Fibroblast of lung (primary cell): Measurements from ENCODE around the gene UTP14A. TPM values are rescaled to one million over a fixed set of nuclear protein-coding genes. Genes with fewer than 3 reads are reported as not detected.

ENCODE experiments used
- DNase-seq, 2 donors: peaks; one replicate each; pipeline versions ENCODE4 v3.0.0 to v3.0.0-alpha.2; 2010; ENCODE audit warnings: low read depth in 2 of 2
- H2AFZ ChIP-seq: 2 replicates; pipeline ENCODE4 v1.5.1; 2012; ENCODE audit warnings: low read length, control low read depth, inconsistent platforms
- H3K27ac ChIP-seq: 2 replicates; pipeline ENCODE4 v1.5.1; 2011; ENCODE audit warnings: low read length, control low read depth; ENCODE audit not compliant: insufficient read depth
- H3K27me3 ChIP-seq: 2 replicates; pipeline ENCODE4 v1.5.1; 2011; ENCODE audit warnings: mild to moderate bottlenecking, low read length; ENCODE audit not compliant: control insufficient read depth, insufficient read depth
- H3K36me3 ChIP-seq: 2 replicates; pipeline ENCODE4 v1.5.1; 2011; ENCODE audit warnings: low read length; ENCODE audit not compliant: control insufficient read depth, insufficient read depth
- H3K4me1 ChIP-seq: 2 replicates; pipeline ENCODE4 v1.5.1; 2011; ENCODE audit warnings: low read length; ENCODE audit not compliant: control insufficient read depth, insufficient read depth; ENCODE audit errors: extremely low read depth
- H3K4me2 ChIP-seq: 2 replicates; pipeline ENCODE4 v1.5.1; 2011; ENCODE audit warnings: low read length, control low read depth; ENCODE audit not compliant: insufficient read depth; ENCODE audit errors: extremely low read depth
- H3K4me3 ChIP-seq, 4 experiments: fragments of 200-600 bp in 1 of 4; sonication (generic) in 1 of 4; replicated peaks in 1 of 4; 2 replicates each; pipeline ENCODE4 v1.5.1; 2011 to 2016; ENCODE audit warnings: low read length in 4 of 4, low read depth in 3 of 4, mild to moderate bottlenecking in 3 of 4, control low read depth in 2 of 4, inconsistent platforms in 1 of 4, mixed read lengths in 1 of 4; ENCODE audit not compliant: insufficient read depth in 1 of 4; ENCODE audit errors: control extremely low read depth in 1 of 4
- H3K79me2 ChIP-seq: 2 replicates; pipeline ENCODE4 v1.5.1; 2012; ENCODE audit warnings: mild to moderate bottlenecking, low read length, inconsistent platforms; ENCODE audit not compliant: control insufficient read depth, insufficient read depth
- H3K9ac ChIP-seq: 2 replicates; pipeline ENCODE4 v1.5.1; 2011; ENCODE audit warnings: mild to moderate bottlenecking, low read length, control low read depth; ENCODE audit not compliant: insufficient read depth
- H3K9me3 ChIP-seq: 2 replicates; pipeline ENCODE4 v1.5.1; 2012; ENCODE audit warnings: low read depth, low read length; ENCODE audit not compliant: control insufficient read depth, insufficient read depth
- H4K20me1 ChIP-seq: 2 replicates; pipeline ENCODE4 v1.5.1; 2011; ENCODE audit warnings: low read length; ENCODE audit not compliant: control insufficient read depth, insufficient read depth; ENCODE audit errors: extremely low read depth
- EZH2 ChIP-seq: IDR thresholded peaks from 2 replicates; pipeline ENCODE4 v1.5.1; 2012; ENCODE audit warnings: low read length, control low read depth, mild to moderate bottlenecking; ENCODE audit errors: missing control alignments
- polyA plus RNA-seq, 2 donors: library from polyadenylated mRNA; depleted of rRNA in 1 of 2; stranded (reverse) in 1 of 2; unstranded in 1 of 2; fragments of >200 nt; gene quantifications; 2 replicates each; pipeline ENCODE4 v1.2.1, GENCODE V29; 2011 to 2012; ENCODE audit warnings: missing spikeins in 1 of 2
- total RNA-seq: library from RNA; depleted of rRNA; stranded (reverse); fragments of >200 nt; gene quantifications from 2 replicates; pipeline ENCODE4 v1.2.1, GENCODE V29; 2014
- TF ChIP-seq, protein P1 (sequence below), 2 donors: IDR thresholded peaks in 1 of 2; conservative IDR thresholded peaks in 1 of 2; 1 replicate in 1 of 2; 2 replicates in 1 of 2; pipeline ENCODE4 v1.5.1; 2011 to 2012; ENCODE audit warnings: low read length in 2 of 2, control low read depth in 1 of 2, inconsistent platforms in 1 of 2, low read depth in 1 of 2, mild to moderate bottlenecking in 1 of 2

UTP14A gene
- total and polyA plus RNA-seq, 2 donors (not counting 1 experiment from before 2014, with no cell fraction given): 15.0 to 15.6 TPM

DNA sequence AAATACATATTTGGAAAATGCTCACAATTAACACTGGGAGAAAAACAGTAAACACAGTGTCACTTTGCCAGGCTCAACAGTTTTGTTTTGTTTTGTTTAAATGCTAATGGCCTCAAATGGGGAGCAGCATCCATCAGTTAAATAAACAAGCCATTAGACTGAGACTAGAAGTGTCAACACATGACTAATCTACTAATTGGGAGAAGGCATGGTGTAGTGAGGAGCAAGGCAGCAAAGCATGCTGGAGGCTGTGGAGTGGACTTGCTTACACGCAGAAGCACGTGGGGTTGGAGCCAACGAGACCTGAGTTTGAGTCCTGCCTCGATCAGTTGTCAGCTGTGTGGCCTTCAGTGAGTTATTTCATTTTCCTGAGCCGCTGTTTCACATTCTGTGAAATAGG is 29.0 kb downstream of the UTP14A start:
- no peak overlapping the region for H2AFZ ChIP-seq
- no peak overlapping the region for H3K27ac ChIP-seq
- no peak for DNase-seq
- H3K4me3 ChIP-seq: no peak overlapping the region
- no peaks in the 10 kb centered on the region for H3K36me3 ChIP-seq
- no peaks in the 10 kb centered on the region for H4K20me1 ChIP-seq
- no peak for TF ChIP-seq EZH2
- TF ChIP-seq, protein P1, sequence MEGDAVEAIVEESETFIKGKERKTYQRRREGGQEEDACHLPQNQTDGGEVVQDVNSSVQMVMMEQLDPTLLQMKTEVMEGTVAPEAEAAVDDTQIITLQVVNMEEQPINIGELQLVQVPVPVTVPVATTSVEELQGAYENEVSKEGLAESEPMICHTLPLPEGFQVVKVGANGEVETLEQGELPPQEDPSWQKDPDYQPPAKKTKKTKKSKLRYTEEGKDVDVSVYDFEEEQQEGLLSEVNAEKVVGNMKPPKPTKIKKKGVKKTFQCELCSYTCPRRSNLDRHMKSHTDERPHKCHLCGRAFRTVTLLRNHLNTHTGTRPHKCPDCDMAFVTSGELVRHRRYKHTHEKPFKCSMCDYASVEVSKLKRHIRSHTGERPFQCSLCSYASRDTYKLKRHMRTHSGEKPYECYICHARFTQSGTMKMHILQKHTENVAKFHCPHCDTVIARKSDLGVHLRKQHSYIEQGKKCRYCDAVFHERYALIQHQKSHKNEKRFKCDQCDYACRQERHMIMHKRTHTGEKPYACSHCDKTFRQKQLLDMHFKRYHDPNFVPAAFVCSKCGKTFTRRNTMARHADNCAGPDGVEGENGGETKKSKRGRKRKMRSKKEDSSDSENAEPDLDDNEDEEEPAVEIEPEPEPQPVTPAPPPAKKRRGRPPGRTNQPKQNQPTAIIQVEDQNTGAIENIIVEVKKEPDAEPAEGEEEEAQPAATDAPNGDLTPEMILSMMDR (conservative IDR thresholded peaks at IDR 0.05 in 1 of 2, IDR thresholded peaks at IDR 0.05 in 1 of 2; ENCODE audit: low read depth in 1 of 2, low read length in 2 of 2): no peak
- H3K9me3 ChIP-seq: no peaks in the 10 kb centered on the region
- no peak overlapping the region for H3K4me2 ChIP-seq
- no peaks in the 10 kb centered on the region for H3K79me2 ChIP-seq
- H3K9ac ChIP-seq: no peak overlapping the region
- no peaks in the 10 kb centered on the region for H3K4me1 ChIP-seq
- H3K27me3 ChIP-seq: peaks cover 11% of the 10 kb centered on the region

GRCh38 chrX:129938081-129938480 is 32.1 kb downstream of the UTP14A start:
- no peak overlapping the region for H3K4me2 ChIP-seq
- no peak for DNase-seq
- H3K27me3 ChIP-seq: peaks cover 13% of the 10 kb centered on the region
- no peak overlapping the region for H3K27ac ChIP-seq
- H3K9ac ChIP-seq: no peak overlapping the region
- TF ChIP-seq, protein P1 (conservative IDR thresholded peaks at IDR 0.05 in 1 of 2, IDR thresholded peaks at IDR 0.05 in 1 of 2; ENCODE audit: low read depth in 1 of 2, low read length in 2 of 2): no peak
- no peak for TF ChIP-seq EZH2
- no peaks in the 10 kb centered on the region for H3K36me3 ChIP-seq
- no peak overlapping the region for H3K4me3 ChIP-seq
- H3K9me3 ChIP-seq: no peaks in the 10 kb centered on the region
- no peaks in the 10 kb centered on the region for H3K79me2 ChIP-seq
- H3K4me1 ChIP-seq: no peaks in the 10 kb centered on the region
- no peak overlapping the region for H2AFZ ChIP-seq
- no peaks in the 10 kb centered on the region for H4K20me1 ChIP-seq

- Histone ChIP-seq H3K79me2 (no peaks in the 10 kb centered on the region), H3K9me3 (no peaks in the 10 kb centered on the region), H3K4me2 (no peak overlapping the region), H3K27me3 (peaks cover 13% of the 10 kb centered on the region), H3K9ac (no peak overlapping the region), H3K27ac (no peak overlapping the region), H3K36me3 (no peaks in the 10 kb centered on the region), H2AFZ (no peak overlapping the region), H4K20me1 (no peaks in the 10 kb centered on the region), H3K4me3 (no peak overlapping the region), H3K4me1 (no peaks in the 10 kb centered on the region)
- TF ChIP-seq EZH2: no peak
- TF ChIP-seq, protein P1 (conservative IDR thresholded peaks at IDR 0.05 in 1 of 2, IDR thresholded peaks at IDR 0.05 in 1 of 2; ENCODE audit: low read depth in 1 of 2, low read length in 2 of 2): no peak
- no peak for DNase-seq
Observed at GRCh38 chrX:129939986-129940385, 34.0 kb downstream of the UTP14A start.
